ENCODE data around the gene CCDC185. TPM values are rescaled to one million over a fixed set of nuclear protein-coding genes. Genes with fewer than 3 reads are reported as not detected.
A peak's percentile ranks its signal among the peaks of the same experiment; 100 is the strongest.

The CCDC185 gene
- total RNA-seq (not detected in 2 replicates), polyA plus RNA-seq (0.02 TPM in 1 of 2 replicates, not detected in the other), polyA minus RNA-seq (ENCODE audit: low replicate concordance) (not detected in 2 replicates)
- not detected in 2 replicates for polyA plus RNA-seq (2012)

GRCh38 chr1:223393275-223394214 is at the start of gene CCDC185:
Gene CCDC185, plus strand, starts transcription at chr1:223393415. Its CDS starts 61 bp downstream, at chr1:223393476.
- H3K9ac ChIP-seq (ENCODE audit: insufficient read depth, low read length) = no peak within 1 kb of the TSS
- no peaks in the 10 kb centered on the region for H3K79me2 ChIP-seq (ENCODE audit: control insufficient read depth, insufficient read depth, low read length)
- no peak within 1 kb of the TSS for H3K27ac ChIP-seq (ENCODE audit: insufficient read depth, low read length)
- peak within 1 kb of the TSS in 3 of 4 experiments; percentile 17 to 43 (median 23) for H3K4me3 ChIP-seq (replicated peaks in 1 of 4; ENCODE audit: control extremely low read depth in 1 of 4, insufficient read depth in 1 of 4, low read depth in 3 of 4, low read length in 4 of 4)
- no peaks in the 10 kb centered on the region for H4K20me1 ChIP-seq (ENCODE audit: control insufficient read depth, extremely low read depth, insufficient read depth, low read length)
- TF ChIP-seq EZH2 (IDR thresholded peaks at IDR 0.05; ENCODE audit: low read length, missing control alignments) (peak; percentile 62), CTCF (conservative IDR thresholded peaks at IDR 0.05 in 1 of 2, IDR thresholded peaks at IDR 0.05 in 1 of 2; ENCODE audit: low read depth in 1 of 2, low read length in 2 of 2) (no peak)
- DNase-seq (ENCODE audit: low read depth in 2 of 2) = peak in 1 of 2 donors; percentile 19
- no peaks in the 10 kb centered on the region for H3K4me1 ChIP-seq (ENCODE audit: control insufficient read depth, extremely low read depth, insufficient read depth, low read length)
- H3K9me3 ChIP-seq (ENCODE audit: control insufficient read depth, insufficient read depth, low read depth, low read length) = no peaks in the 10 kb centered on the region
- no peaks in the 10 kb centered on the region for H3K36me3 ChIP-seq (ENCODE audit: control insufficient read depth, insufficient read depth, low read length)
- H2AFZ ChIP-seq (ENCODE audit: low read length) = no peak within 1 kb of the TSS
- peak within 1 kb of the TSS; percentile 71 for H3K4me2 ChIP-seq (ENCODE audit: extremely low read depth, insufficient read depth, low read length)
- peaks cover 22% of the 10 kb centered on the region for H3K27me3 ChIP-seq (ENCODE audit: control insufficient read depth, insufficient read depth, low read length)

DNA sequence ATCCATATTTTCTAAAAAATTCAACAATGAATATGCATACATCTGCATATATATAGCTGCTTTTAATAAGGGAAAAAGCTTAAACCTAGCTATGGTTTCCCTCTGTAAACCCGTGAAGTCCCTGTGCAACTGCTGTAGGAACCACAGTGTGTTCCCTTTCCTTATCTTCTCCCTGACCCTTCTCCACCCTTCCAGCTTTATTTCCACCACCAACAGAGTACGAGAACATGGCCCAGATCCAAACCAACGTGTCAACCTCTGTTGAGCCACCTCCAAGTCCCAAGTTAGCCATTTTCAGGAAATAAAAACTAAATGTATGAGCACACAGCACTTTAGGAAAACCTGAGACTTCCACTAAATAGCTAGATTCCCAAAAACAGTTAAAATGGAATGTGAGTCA is 49.5 kb upstream of the CCDC185 start:
- Histone ChIP-seq H3K79me2 (ENCODE audit: control insufficient read depth, insufficient read depth, low read length) (no peaks in the 10 kb centered on the region), H3K9me3 (ENCODE audit: control insufficient read depth, insufficient read depth, low read depth, low read length) (no peaks in the 10 kb centered on the region), H2AFZ (ENCODE audit: low read length) (no peak overlapping the region), H3K4me3 (replicated peaks in 1 of 4; ENCODE audit: control extremely low read depth in 1 of 4, insufficient read depth in 1 of 4, low read depth in 3 of 4, low read length in 4 of 4) (no peak overlapping the region), H3K4me1 (ENCODE audit: control insufficient read depth, extremely low read depth, insufficient read depth, low read length) (no peaks in the 10 kb centered on the region), H3K9ac (ENCODE audit: insufficient read depth, low read length) (no peak overlapping the region), H3K27ac (ENCODE audit: insufficient read depth, low read length) (no peak overlapping the region), H3K27me3 (ENCODE audit: control insufficient read depth, insufficient read depth, low read length) (peaks cover 2% of the 10 kb centered on the region), H3K36me3 (ENCODE audit: control insufficient read depth, insufficient read depth, low read length) (no peaks in the 10 kb centered on the region), H3K4me2 (ENCODE audit: extremely low read depth, insufficient read depth, low read length) (no peak overlapping the region), H4K20me1 (ENCODE audit: control insufficient read depth, extremely low read depth, insufficient read depth, low read length) (no peaks in the 10 kb centered on the region)
- TF ChIP-seq EZH2 (IDR thresholded peaks at IDR 0.05; ENCODE audit: low read length, missing control alignments) = no peak
- no peak for TF ChIP-seq CTCF (conservative IDR thresholded peaks at IDR 0.05 in 1 of 2, IDR thresholded peaks at IDR 0.05 in 1 of 2; ENCODE audit: low read depth in 1 of 2, low read length in 2 of 2)
- no peak for DNase-seq (ENCODE audit: low read depth in 2 of 2)

GRCh38 chr1:223344491-223344890 is 48.7 kb upstream of the CCDC185 start:
- no peak overlapping the region for H3K4me3 ChIP-seq (replicated peaks in 1 of 4; ENCODE audit: control extremely low read depth in 1 of 4, insufficient read depth in 1 of 4, low read depth in 3 of 4, low read length in 4 of 4)
- H3K79me2 ChIP-seq (ENCODE audit: control insufficient read depth, insufficient read depth, low read length) = no peaks in the 10 kb centered on the region
- no peaks in the 10 kb centered on the region for H4K20me1 ChIP-seq (ENCODE audit: control insufficient read depth, extremely low read depth, insufficient read depth, low read length)
- no peak overlapping the region for H3K4me2 ChIP-seq (ENCODE audit: extremely low read depth, insufficient read depth, low read length)
- TF ChIP-seq EZH2 (IDR thresholded peaks at IDR 0.05; ENCODE audit: low read length, missing control alignments) (no peak), CTCF (conservative IDR thresholded peaks at IDR 0.05 in 1 of 2, IDR thresholded peaks at IDR 0.05 in 1 of 2; ENCODE audit: low read depth in 1 of 2, low read length in 2 of 2) (no peak)
- no peaks in the 10 kb centered on the region for H3K9me3 ChIP-seq (ENCODE audit: control insufficient read depth, insufficient read depth, low read depth, low read length)
- H3K27me3 ChIP-seq (ENCODE audit: control insufficient read depth, insufficient read depth, low read length) = no peaks in the 10 kb centered on the region
- no peaks in the 10 kb centered on the region for H3K36me3 ChIP-seq (ENCODE audit: control insufficient read depth, insufficient read depth, low read length)
- no peak overlapping the region for H3K9ac ChIP-seq (ENCODE audit: insufficient read depth, low read length)
- no peaks in the 10 kb centered on the region for H3K4me1 ChIP-seq (ENCODE audit: control insufficient read depth, extremely low read depth, insufficient read depth, low read length)
- H3K27ac ChIP-seq (ENCODE audit: insufficient read depth, low read length) = no peak overlapping the region
- H2AFZ ChIP-seq (ENCODE audit: low read length) = no peak overlapping the region
- no peak for DNase-seq (ENCODE audit: low read depth in 2 of 2)
